Liver (tissue), 9 donors: ENCODE measurements around the gene TSHZ2. TPM values are rescaled to one million over a fixed set of nuclear protein-coding genes. Genes with fewer than 3 reads are reported as not detected.

Experiments used
- DNase-seq: peaks from one replicate; pipeline ENCODE4 v3.0.0-alpha.2; 2017; ENCODE audit warnings: low spot score
- H3K27ac ChIP-seq, 2 donors: one replicate each; pipeline ENCODE4 v1.7.0; 2013; ENCODE audit warnings: inconsistent platforms in 2 of 2, low read length in 2 of 2, control low read depth in 1 of 2, low read depth in 1 of 2, mild to moderate bottlenecking in 1 of 2
- H3K27me3 ChIP-seq, 4 donors: one replicate each; pipeline versions ENCODE4 v1.6.1 to v1.7.0; 2013; ENCODE audit warnings: low read length in 3 of 4, inconsistent platforms in 1 of 4, mild to moderate bottlenecking in 1 of 4, moderate library complexity in 1 of 4; ENCODE audit not compliant: control insufficient read depth in 4 of 4, insufficient read depth in 4 of 4
- H3K36me3 ChIP-seq, 4 donors: one replicate each; pipeline versions ENCODE4 v1.6.1 to v1.7.0; 2013; ENCODE audit warnings: low read length in 3 of 4, mild to moderate bottlenecking in 3 of 4, low read depth in 1 of 4, moderate library complexity in 1 of 4; ENCODE audit not compliant: control insufficient read depth in 4 of 4, insufficient read depth in 3 of 4
- H3K4me1 ChIP-seq, 4 donors: one replicate each; pipeline versions ENCODE4 v1.6.1 to v1.7.0; 2013; ENCODE audit warnings: low read length in 3 of 4, mild to moderate bottlenecking in 3 of 4, moderate library complexity in 1 of 4; ENCODE audit not compliant: control insufficient read depth in 4 of 4, insufficient read depth in 4 of 4
- H3K4me3 ChIP-seq, 3 donors: one replicate each; pipeline versions ENCODE4 v1.6.1 to v1.7.0; 2013; ENCODE audit warnings: low read length in 3 of 3, control low read depth in 1 of 3, low read depth in 1 of 3, mild to moderate bottlenecking in 1 of 3
- H3K9ac ChIP-seq, 2 donors: one replicate each; pipeline ENCODE4 v1.7.0; 2013; ENCODE audit warnings: low read length in 2 of 2, mild to moderate bottlenecking in 2 of 2, moderate library complexity in 2 of 2, control low read depth in 1 of 2, low read depth in 1 of 2
- H3K9me3 ChIP-seq, 4 donors: one replicate each; pipeline versions ENCODE4 v1.6.1 to v1.7.0; 2013; ENCODE audit warnings: low read length in 3 of 4; ENCODE audit not compliant: control insufficient read depth in 4 of 4
- CTCF ChIP-seq: fragments of 150-350 bp; IDR thresholded peaks from 2 replicates; pipeline ENCODE4 v1.5.1; 2017; ENCODE audit warnings: improper control_type of control experiment, low read depth, low read length; ENCODE audit not compliant: missing input control
- EGR1 ChIP-seq, 2 donors: IDR thresholded peaks; 2 replicates each; pipeline ENCODE4 v1.6.1; 2016 to 2018; ENCODE audit warnings: antibody characterized with exemption in 2 of 2, low read depth in 2 of 2
- FOXA2 ChIP-seq: IDR thresholded peaks from 2 replicates; pipeline ENCODE4 v1.6.1; 2016; ENCODE audit warnings: antibody characterized with exemption
- JUND ChIP-seq, 2 donors: IDR thresholded peaks; 2 replicates each; pipeline ENCODE4 v1.6.1; 2016; ENCODE audit warnings: antibody characterized with exemption in 2 of 2
- RAD21 ChIP-seq, 2 donors: IDR thresholded peaks; 2 replicates each; pipeline ENCODE4 v1.6.1; 2016; ENCODE audit warnings: antibody characterized with exemption in 2 of 2, mild to moderate bottlenecking in 2 of 2
- RXRA ChIP-seq, 2 donors: IDR thresholded peaks; 2 replicates each; pipeline ENCODE4 v1.6.1; 2017 to 2018; ENCODE audit warnings: antibody characterized with exemption in 2 of 2, mild to moderate bottlenecking in 1 of 2
- SP1 ChIP-seq: IDR thresholded peaks from 2 replicates; pipeline ENCODE4 v1.6.1; 2018; ENCODE audit warnings: antibody characterized with exemption, mild to moderate bottlenecking
- YY1 ChIP-seq: IDR thresholded peaks from 2 replicates; pipeline ENCODE4 v1.6.1; 2016; ENCODE audit warnings: antibody characterized with exemption, mild to moderate bottlenecking
- WGBS: extraction: QIAGEN DNeasy Blood & Tissue Kit; methylation state at CpG from one replicate; pipeline ENCODE4 v1.1.7; 2013; 5-methylcytosine and 5-hydroxymethylcytosine counted together
- polyA plus RNA-seq, 2 donors: library from polyadenylated mRNA; stranded (reverse) in 1 of 2; unstranded in 1 of 2; fragments of 200-250 nt in 1 of 2; fragments of >200 nt in 1 of 2; fragmentation: Nextera tagmentation in 1 of 2; extraction: Ambion mirVana in 1 of 2; gene quantifications; one replicate each; pipeline versions ENCODE4 v1.2.1 to v1.2.3, GENCODE V29; 2013 to 2015
- total RNA-seq, 2 donors: library from RNA; depleted of rRNA; stranded (reverse); fragments of >200 nt; gene quantifications; one replicate each; pipeline ENCODE4 v1.2.3, GENCODE V29; 2014
- TF ChIP-seq, protein P1 (sequence below): IDR thresholded peaks from 2 replicates; pipeline ENCODE4 v1.6.1; 2016; ENCODE audit warnings: antibody characterized with exemption
- TF ChIP-seq, protein P2 (sequence below): IDR thresholded peaks from 2 replicates; pipeline ENCODE4 v1.6.1; 2016; ENCODE audit warnings: antibody characterized with exemption, mild to moderate bottlenecking
- TF ChIP-seq, protein P3 (sequence below): IDR thresholded peaks from 2 replicates; pipeline ENCODE4 v1.6.1; 2016; ENCODE audit warnings: antibody characterized with exemption
- donor health status: healthy.
- donor health status: healthy.
- donor health status: healthy.
- donor health status: healthy.
- donor health status: healthy.

The TSHZ2 gene
- total and polyA plus RNA-seq, 4 donors, result 2.9 to 11.3 (median 7.8) TPM

DNA sequence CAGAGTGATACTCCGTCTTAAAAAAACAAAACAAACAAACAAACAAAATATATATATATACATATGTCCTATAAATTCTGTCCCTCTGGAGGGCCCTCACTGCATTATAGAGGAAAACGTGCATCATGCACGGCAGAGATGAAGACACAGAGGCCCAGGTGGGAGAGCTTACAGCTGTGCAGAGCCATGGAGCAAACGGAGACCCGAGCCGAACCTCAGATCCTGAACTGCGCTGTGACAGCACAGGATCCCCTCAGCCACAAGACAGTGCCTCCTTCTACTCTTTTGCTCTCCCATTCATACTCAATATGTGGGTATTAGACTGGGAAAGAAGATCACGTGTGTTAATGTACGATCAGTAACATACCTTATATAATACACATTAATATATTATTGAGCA is 539.9 kb downstream of the TSHZ2 start:
- no peak overlapping the region for H3K4me3 ChIP-seq
- WGBS, result 92% methylated on average over 9 of the region's 9 CpGs
- no peaks in the 10 kb centered on the region for H3K36me3 ChIP-seq
- no peak overlapping the region for H3K27ac ChIP-seq
- TF ChIP-seq, protein P1, sequence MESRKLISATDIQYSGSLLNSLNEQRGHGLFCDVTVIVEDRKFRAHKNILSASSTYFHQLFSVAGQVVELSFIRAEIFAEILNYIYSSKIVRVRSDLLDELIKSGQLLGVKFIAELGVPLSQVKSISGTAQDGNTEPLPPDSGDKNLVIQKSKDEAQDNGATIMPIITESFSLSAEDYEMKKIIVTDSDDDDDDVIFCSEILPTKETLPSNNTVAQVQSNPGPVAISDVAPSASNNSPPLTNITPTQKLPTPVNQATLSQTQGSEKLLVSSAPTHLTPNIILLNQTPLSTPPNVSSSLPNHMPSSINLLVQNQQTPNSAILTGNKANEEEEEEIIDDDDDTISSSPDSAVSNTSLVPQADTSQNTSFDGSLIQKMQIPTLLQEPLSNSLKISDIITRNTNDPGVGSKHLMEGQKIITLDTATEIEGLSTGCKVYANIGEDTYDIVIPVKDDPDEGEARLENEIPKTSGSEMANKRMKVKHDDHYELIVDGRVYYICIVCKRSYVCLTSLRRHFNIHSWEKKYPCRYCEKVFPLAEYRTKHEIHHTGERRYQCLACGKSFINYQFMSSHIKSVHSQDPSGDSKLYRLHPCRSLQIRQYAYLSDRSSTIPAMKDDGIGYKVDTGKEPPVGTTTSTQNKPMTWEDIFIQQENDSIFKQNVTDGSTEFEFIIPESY, result no peak
- TF ChIP-seq JUND (IDR thresholded peaks at IDR 0.05), result no peak
- no peak for TF ChIP-seq FOXA2
- TF ChIP-seq YY1, result no peak
- H3K9ac ChIP-seq, result no peak overlapping the region
- DNase-seq, result no peak
- H3K9me3 ChIP-seq, result peaks cover 0 to 3% (median 0%) of the 10 kb centered on the region in 4 donors
- H3K4me1 ChIP-seq, result no peaks in the 10 kb centered on the region
- no peaks in the 10 kb centered on the region for H3K27me3 ChIP-seq

GRCh38 chr20:53513168-53513488 is 541.0 kb downstream of the TSHZ2 start:
- H3K27ac ChIP-seq, result no peak overlapping the region
- no peak overlapping the region for H3K4me3 ChIP-seq
- H3K9me3 ChIP-seq, result peaks cover 0 to 3% (median 0%) of the 10 kb centered on the region in 4 donors
- TF ChIP-seq, protein P1, result no peak
- peaks cover 0 to 3% (median 0%) of the 10 kb centered on the region in 4 donors for H3K27me3 ChIP-seq
- H3K36me3 ChIP-seq, result no peaks in the 10 kb centered on the region
- no peaks in the 10 kb centered on the region for H3K4me1 ChIP-seq
- H3K9ac ChIP-seq, result no peak overlapping the region
- no peak for DNase-seq
- WGBS, result 59% methylated on average over 2 of the region's 2 CpGs

GRCh38 chr20:53513489-53514298 is 541.5 kb downstream of the TSHZ2 start:
- DNase-seq, result no peak
- no peaks in the 10 kb centered on the region for H3K36me3 ChIP-seq
- peaks cover 0 to 3% (median 0%) of the 10 kb centered on the region in 4 donors for H3K27me3 ChIP-seq
- no peak overlapping the region for H3K4me3 ChIP-seq
- no peak overlapping the region for H3K27ac ChIP-seq
- no peak overlapping the region for H3K9ac ChIP-seq
- no peak for TF ChIP-seq SP1
- TF ChIP-seq, protein P2, sequence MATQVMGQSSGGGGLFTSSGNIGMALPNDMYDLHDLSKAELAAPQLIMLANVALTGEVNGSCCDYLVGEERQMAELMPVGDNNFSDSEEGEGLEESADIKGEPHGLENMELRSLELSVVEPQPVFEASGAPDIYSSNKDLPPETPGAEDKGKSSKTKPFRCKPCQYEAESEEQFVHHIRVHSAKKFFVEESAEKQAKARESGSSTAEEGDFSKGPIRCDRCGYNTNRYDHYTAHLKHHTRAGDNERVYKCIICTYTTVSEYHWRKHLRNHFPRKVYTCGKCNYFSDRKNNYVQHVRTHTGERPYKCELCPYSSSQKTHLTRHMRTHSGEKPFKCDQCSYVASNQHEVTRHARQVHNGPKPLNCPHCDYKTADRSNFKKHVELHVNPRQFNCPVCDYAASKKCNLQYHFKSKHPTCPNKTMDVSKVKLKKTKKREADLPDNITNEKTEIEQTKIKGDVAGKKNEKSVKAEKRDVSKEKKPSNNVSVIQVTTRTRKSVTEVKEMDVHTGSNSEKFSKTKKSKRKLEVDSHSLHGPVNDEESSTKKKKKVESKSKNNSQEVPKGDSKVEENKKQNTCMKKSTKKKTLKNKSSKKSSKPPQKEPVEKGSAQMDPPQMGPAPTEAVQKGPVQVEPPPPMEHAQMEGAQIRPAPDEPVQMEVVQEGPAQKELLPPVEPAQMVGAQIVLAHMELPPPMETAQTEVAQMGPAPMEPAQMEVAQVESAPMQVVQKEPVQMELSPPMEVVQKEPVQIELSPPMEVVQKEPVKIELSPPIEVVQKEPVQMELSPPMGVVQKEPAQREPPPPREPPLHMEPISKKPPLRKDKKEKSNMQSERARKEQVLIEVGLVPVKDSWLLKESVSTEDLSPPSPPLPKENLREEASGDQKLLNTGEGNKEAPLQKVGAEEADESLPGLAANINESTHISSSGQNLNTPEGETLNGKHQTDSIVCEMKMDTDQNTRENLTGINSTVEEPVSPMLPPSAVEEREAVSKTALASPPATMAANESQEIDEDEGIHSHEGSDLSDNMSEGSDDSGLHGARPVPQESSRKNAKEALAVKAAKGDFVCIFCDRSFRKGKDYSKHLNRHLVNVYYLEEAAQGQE, result no peak
- TF ChIP-seq EGR1 (IDR thresholded peaks at IDR 0.05; ENCODE audit: low read depth in 2 of 2), result no peak
- TF ChIP-seq RXRA (IDR thresholded peaks at IDR 0.05), result no peak
- TF ChIP-seq, protein P1, result no peak
- TF ChIP-seq RAD21 (IDR thresholded peaks at IDR 0.05), result no peak
- no peak for TF ChIP-seq YY1
- TF ChIP-seq JUND (IDR thresholded peaks at IDR 0.05), result no peak
- TF ChIP-seq, protein P3, sequence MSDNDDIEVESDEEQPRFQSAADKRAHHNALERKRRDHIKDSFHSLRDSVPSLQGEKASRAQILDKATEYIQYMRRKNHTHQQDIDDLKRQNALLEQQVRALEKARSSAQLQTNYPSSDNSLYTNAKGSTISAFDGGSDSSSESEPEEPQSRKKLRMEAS, result no peak
- no peak for TF ChIP-seq CTCF
- no peaks in the 10 kb centered on the region for H3K4me1 ChIP-seq
- H3K9me3 ChIP-seq, result peaks cover 0 to 3% (median 0%) of the 10 kb centered on the region in 4 donors
- WGBS, result 76% methylated on average over 18 of the region's 18 CpGs
